K562 (cell line): ENCODE data around the gene PRCD. TPM values are rescaled to one million over a fixed set of nuclear protein-coding genes. Genes with fewer than 3 reads are reported as not detected.
A peak's percentile ranks its signal among the peaks of the same experiment; 100 is the strongest.

Source experiments
- ATAC-seq: fragments of 200-7000 bp; cut with Tn5 transposase; 3 replicates; pipeline ENCODE4 v1.9.1; 2020; ENCODE audit warnings: moderate library complexity
- BruUV-seq: library from RNA; stranded (reverse); fragments of 400-500 nt; replicated peaks from 2 replicates; lab custom pipeline; 2021; lab: Mats Ljungman, UMichigan
- CTCF ChIA-PET: fragments of 300-600 bp; formaldehyde crosslinking; extraction: SDS; loops from one replicate; lab custom pipeline; 2021; ENCODE audit warnings: low intra/inter-chr PET ratio; lab: Yijun Ruan, JAX
- POLR2A ChIA-PET: fragments of 300-600, 350-650 bp; sonication (Branson Sonifier 250); formaldehyde crosslinking; extraction: SDS; loops from one replicate; lab custom pipeline; 2021; ENCODE audit warnings: antibody characterized with exemption, inconsistent platforms; lab: Yijun Ruan, JAX
- DNase-seq, 4 experiments: peaks; one replicate each; pipeline versions ENCODE4 v3.0.0 to v3.0.0-alpha.2; 2011 to 2018; ENCODE audit warnings: low spot score in 3 of 4, mixed read lengths in 3 of 4; ENCODE audit errors: extremely low read depth in 1 of 4
- FAIRE-seq: peaks from 2 replicates; lab custom pipeline; 2011; peaks lifted over from hg19 to GRCh38; lab: Jason Lieb, UNC
- H2AFZ ChIP-seq: 2 replicates; pipeline ENCODE4 v1.6.0; 2011; ENCODE audit warnings: low read depth, low read length, control low read depth, inconsistent platforms
- H3K27ac ChIP-seq: fragments of 200-600 bp; 3 replicates; pipeline ENCODE4 v1.8.0; 2011; ENCODE audit warnings: low read depth, mild to moderate bottlenecking, control low read depth, inconsistent platforms, low read length, moderate library complexity, mixed read lengths; ENCODE audit errors: extremely low read depth
- H3K27me3 ChIP-seq, 2 experiments: fragments of 300-600 bp in 1 of 2; 2 replicates in 1 of 2; 3 replicates in 1 of 2; pipeline versions ENCODE4 v1.6.0 to v1.8.0; 2011; ENCODE audit warnings: inconsistent platforms in 2 of 2, low read length in 2 of 2, mild to moderate bottlenecking in 1 of 2, mixed read lengths in 1 of 2, moderate library complexity in 1 of 2; ENCODE audit not compliant: control insufficient read depth in 2 of 2, insufficient read depth in 2 of 2
- H3K36me3 ChIP-seq: fragments of 300-600 bp; 3 replicates; pipeline ENCODE4 v1.8.0; 2011; ENCODE audit warnings: mild to moderate bottlenecking, low read length, inconsistent platforms; ENCODE audit not compliant: control insufficient read depth, insufficient read depth
- H3K4me1 ChIP-seq, 2 experiments: fragments of 200-600 bp in 1 of 2; replicated peaks in 1 of 2; 2 replicates in 1 of 2; 3 replicates in 1 of 2; pipeline versions ENCODE4 v1.5.1 to v1.8.0; 2011; ENCODE audit warnings: inconsistent platforms in 2 of 2, low read length in 2 of 2, mild to moderate bottlenecking in 1 of 2, mixed read lengths in 1 of 2, moderate library complexity in 1 of 2; ENCODE audit not compliant: control insufficient read depth in 2 of 2, insufficient read depth in 2 of 2
- H3K4me2 ChIP-seq: 2 replicates; pipeline ENCODE4 v1.6.1; 2011; ENCODE audit warnings: low read length, control low read depth, inconsistent platforms, mixed read lengths; ENCODE audit not compliant: insufficient read depth
- H3K4me3 ChIP-seq: fragments of 200-600 bp; sonication (generic), shearing (Covaris generic); 2 replicates; pipeline ENCODE4 v1.5.1; 2016; ENCODE audit warnings: control low read depth, inconsistent platforms
- H3K79me2 ChIP-seq: fragments of 200-600 bp; 3 replicates; pipeline ENCODE4 v1.8.0; 2011; ENCODE audit warnings: low read length, inconsistent platforms; ENCODE audit not compliant: control insufficient read depth, insufficient read depth
- H3K9ac ChIP-seq, 2 experiments: 2 replicates each; pipeline versions ENCODE4 v1.6.0 to v1.6.1; 2011; ENCODE audit warnings: low read depth in 2 of 2, low read length in 2 of 2, control low read depth in 1 of 2, inconsistent platforms in 1 of 2, mild to moderate bottlenecking in 1 of 2, mixed read lengths in 1 of 2; ENCODE audit not compliant: insufficient read depth in 1 of 2
- H3K9me1 ChIP-seq: one replicate; pipeline ENCODE4 v1.6.0; 2011; ENCODE audit warnings: inconsistent platforms, mild to moderate bottlenecking, low read length, moderate library complexity; ENCODE audit not compliant: control insufficient read depth, insufficient read depth
- H3K9me3 ChIP-seq: replicated peaks from 2 replicates; pipeline ENCODE4 v1.5.1; 2011; ENCODE audit warnings: low read depth, low read length, inconsistent platforms; ENCODE audit not compliant: control insufficient read depth, insufficient read depth
- H4K20me1 ChIP-seq: replicated peaks from 2 replicates; pipeline ENCODE4 v1.6.1; 2011; ENCODE audit warnings: low read length, inconsistent platforms, mixed read lengths; ENCODE audit not compliant: control insufficient read depth, insufficient read depth
- CHD1 ChIP-seq: fragments of 200-600 bp; sonication (generic); IDR thresholded peaks from one replicate; pipeline ENCODE4 v1.6.1; 2012; ENCODE audit warnings: mild to moderate bottlenecking, moderate library complexity, low read length, inconsistent platforms
- SMARCA5 ChIP-seq: fragments of 450-650 bp; IDR thresholded peaks from 2 replicates; pipeline ENCODE4 v1.6.1; 2016
- YY1 ChIP-seq, 3 experiments: IDR thresholded peaks; 2 replicates each; pipeline ENCODE4 v1.6.1; 2011; ENCODE audit warnings: low read length in 2 of 3, mild to moderate bottlenecking in 2 of 3, moderate library complexity in 2 of 3, borderline replicate concordance in 1 of 3, control low read depth in 1 of 3, low read depth in 1 of 3; ENCODE audit not compliant: insufficient read depth in 3 of 3, insufficient replicate concordance in 2 of 3, control insufficient read depth in 1 of 3, insufficient read length in 1 of 3; ENCODE audit errors: extremely low read depth in 1 of 3
- WGBS: fragments of 100-300 bp; shearing (Covaris generic); methylation state at CpG from one replicate; pipeline ENCODE4 v1.1.6; 2016; ENCODE audit warnings: low coverage, mixed read lengths; ENCODE audit not compliant: insufficient coverage; ENCODE audit errors: missing lambda C conversion rate; 5-methylcytosine and 5-hydroxymethylcytosine counted together
- in situ Hi-C: fragments of 300-500 bp; cut with MboI; formaldehyde crosslinking; loops from 4 replicates; pipeline ENCODE4 v1.15.0; 2018; ENCODE audit warnings: inconsistent platforms, mixed read lengths
- intact Hi-C: fragments of 100-400 bp; cut with micrococcal nuclease; formaldehyde crosslinking; loops from 2 replicates; pipeline ENCODE4 v1.14.2; 2022
- polyA plus RNA-seq, 8 experiments: library from polyadenylated mRNA; depleted of rRNA in 4 of 8; stranded (reverse) in 5 of 8; unstranded in 3 of 8; fragments of >200 nt; fragmentation: Nextera tagmentation in 2 of 8; fragmentation: Illumina TruSeq in 1 of 8; extraction: Ambion mirVana in 2 of 8; extraction: Trizol in 1 of 8; gene quantifications; 2 replicates each; pipeline versions ENCODE4 v1.2.1 to v1.2.3, GENCODE V29; 2011 to 2014; ENCODE audit warnings: inconsistent platforms in 1 of 8, missing spikeins in 1 of 8
- total RNA-seq, 7 experiments: library from RNA; depleted of rRNA in 6 of 7; stranded (reverse); fragments of >200 nt in 6 of 7; fragmentation: Illumina TruSeq in 2 of 7; extraction: Trizol in 2 of 7; gene quantifications; 2 replicates each; pipeline versions ENCODE4 v1.2.1 to v1.2.3, GENCODE V29; 2011 to 2021; ENCODE audit warnings: low replicate concordance in 1 of 7

Gene PRCD
- total and polyA plus RNA-seq, 9 of the 15 experiments (the other 6 are each of a cell fraction or from before 2014, with no cell fraction given) = 0.20 to 0.25 (median 0.21) TPM; not detected in 6

DNA sequence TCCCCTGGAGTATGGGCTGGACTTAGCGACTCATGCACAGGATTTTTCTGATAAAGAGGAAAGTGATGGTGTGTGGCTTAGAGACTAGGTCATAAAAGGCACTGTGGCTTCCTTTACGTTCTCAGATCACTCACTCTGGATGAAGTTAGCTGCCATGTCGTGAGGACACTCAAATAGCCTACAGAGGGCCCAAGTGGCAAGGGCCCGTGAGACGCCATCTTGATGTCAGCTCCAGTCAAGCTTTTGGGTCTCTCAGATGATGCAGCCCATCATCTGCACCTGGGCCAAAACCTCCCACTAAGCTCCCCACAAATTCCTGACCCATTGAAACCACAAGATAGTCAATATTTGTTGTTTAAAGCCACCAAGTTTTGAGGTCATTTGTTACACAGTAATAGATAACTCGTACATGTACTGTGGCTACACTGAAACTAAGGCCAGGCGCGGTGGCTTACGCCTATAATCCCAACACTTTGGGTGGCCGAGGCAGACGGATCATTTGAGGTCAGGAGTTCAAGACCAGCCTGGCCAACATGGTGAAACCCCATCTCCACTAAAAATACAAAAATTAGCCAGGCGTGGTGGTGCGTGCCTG lies 31.1 kb downstream of the PRCD start:
- Histone ChIP-seq H3K4me1 (peaks cover 15 to 40% of the 10 kb centered on the region in 2 experiments; a peak in 4 of 5 replicates), H2AFZ (no peak overlapping the region), H3K4me2 (no peak overlapping the region), H3K9me3 (no peaks in the 10 kb centered on the region), H3K4me3 (no peak overlapping the region), H4K20me1 (peaks cover 7% of the 10 kb centered on the region; the same call in 1 of the 2 replicates), H3K27ac (no peak overlapping the region), H3K9me1 (no peaks in the 10 kb centered on the region), H3K9ac (no peak overlapping the region), H3K27me3 (no peaks in the 10 kb centered on the region), H3K79me2 (no peaks in the 10 kb centered on the region), H3K36me3 (peaks cover 8% of the 10 kb centered on the region; the same call in 1 of the 3 replicates)
- FAIRE-seq (peak; percentile 35), DNase-seq (no peak), ATAC-seq (0 out of 3 replicates have a peak, but pooled peaks have one; percentile 4)
- BruUV-seq = no TSS peak
- WGBS = 56% methylated on average over 13 of the region's 13 CpGs
- TF ChIP-seq SMARCA5 (0 out of 2 replicates have a peak, but pooled peaks have one; percentile 14), CHD1 (no peak), YY1 (IDR thresholded peaks at IDR 0.05; ENCODE audit: borderline replicate concordance in 1 of 3, control insufficient read depth in 1 of 3, extremely low read depth in 1 of 3, insufficient read depth in 3 of 3, insufficient read length in 1 of 3, insufficient replicate concordance in 2 of 3, low read depth in 1 of 3, low read length in 2 of 3) (peak in 1 of 3 experiments; percentile 51)
- CTCF ChIA-PET = no interaction called here
- intact Hi-C loops = no loop called here
- POLR2A ChIA-PET = interaction anchor here (1.1 to 3.8 kb wide), 4 partner anchors 10 to 19 kb away, joined by 3 to 38 read pairs (median 4); no protein-coding TSS in a partner anchor
- in situ Hi-C loops = no loop called here
